ENCODE results near the gene RNF167. TPM values are rescaled to one million over a fixed set of nuclear protein-coding genes. Genes with fewer than 3 reads are reported as not detected.

Gene RNF167
- total RNA-seq, 1 experiment from 2014 or later, result 105 TPM

DNA sequence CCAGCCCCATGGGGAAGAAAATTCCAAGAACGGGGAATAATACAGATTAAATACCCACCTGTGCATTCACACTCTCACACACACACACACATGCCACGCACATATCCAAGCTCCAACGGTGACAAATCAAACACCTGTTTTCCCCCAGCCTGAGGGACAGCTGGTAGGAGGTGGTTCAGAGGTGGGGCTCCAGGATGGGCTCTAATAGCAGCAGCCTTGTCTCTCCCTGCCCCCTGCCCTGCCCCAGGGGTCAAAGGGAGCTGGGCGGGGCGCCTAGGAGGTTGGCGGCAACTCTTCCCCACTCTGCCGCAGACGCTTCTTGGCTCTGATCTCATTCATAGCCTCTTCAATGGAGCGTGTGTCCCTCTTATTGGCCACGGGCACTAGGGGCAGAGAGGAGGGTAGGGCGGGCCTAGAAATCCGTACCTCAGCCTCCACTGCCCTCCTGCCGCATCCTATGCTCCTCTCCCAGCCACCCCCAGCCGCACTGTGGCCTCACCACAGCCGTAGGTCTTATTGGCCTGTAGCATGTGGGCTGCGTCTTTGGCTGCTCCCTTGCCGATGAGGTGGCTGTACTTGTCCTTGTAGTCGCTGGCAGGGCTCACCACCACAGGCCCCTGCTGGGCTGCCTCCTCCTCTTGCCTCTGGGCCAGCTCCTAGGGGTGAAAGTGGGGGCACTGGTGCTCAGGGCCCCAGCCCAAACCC is 19.3 kb downstream of the RNF167 start:
- RAD21 ChIA-PET (ENCODE audit: low non-redundant PET in 1 of 2, low total read pairs in 2 of 2, uncharacterized antibody in 2 of 2, unreplicated experiment in 2 of 2), result no interaction called here
- Histone ChIP-seq H3K9me2 (ENCODE audit: insufficient read depth) (no peaks in the 10 kb centered on the region), H3K79me2 (ENCODE audit: insufficient read depth, low read length) (peaks cover 4% of the 10 kb centered on the region; the same call in 1 of the 2 replicates), H3K36me3 (ENCODE audit: control insufficient read depth in 1 of 2, insufficient read depth in 2 of 2, low read length in 2 of 2) (no peaks in the 10 kb centered on the region), H3K4me1 (ENCODE audit: control insufficient read depth in 1 of 2, insufficient read depth in 2 of 2, low read length in 2 of 2) (peaks cover 4 to 5% of the 10 kb centered on the region in 2 experiments; a peak in 2 of 4 replicates), H3K27ac (ENCODE audit: low read depth, low read length) (no peak overlapping the region), H3K9me3 (ENCODE audit: control insufficient read depth in 1 of 2, insufficient read depth in 1 of 2, low read depth in 1 of 2, low read length in 2 of 2) (no peaks in the 10 kb centered on the region), H3K4me2 (ENCODE audit: low read length) (no peak overlapping the region), H2AFZ (ENCODE audit: low read depth, low read length, poor library complexity, severe bottlenecking) (no peak overlapping the region), H3K4me3 (replicated peaks in 1 of 2; ENCODE audit: low read depth in 1 of 2, low read length in 2 of 2) (no peak overlapping the region), H3K27me3 (ENCODE audit: insufficient read depth, low read length) (no peaks in the 10 kb centered on the region), H4K20me1 (ENCODE audit: insufficient read depth) (no peaks in the 10 kb centered on the region), H3K9ac (ENCODE audit: low read length) (no peak overlapping the region)
- no peak for DNase-seq (ENCODE audit: low read depth, low spot score)
- BruUV-seq (replicated peaks), result TSS peak; percentile 63
- CTCF ChIA-PET, result no interaction called here
- POLR2A ChIA-PET, result interaction anchor here (4.6 kb wide), 1 partner anchor 8 kb away, joined by 27 read pairs; the partner anchor contains the start of gene SPAG7
- TF ChIP-seq POLR2AphosphoS5 (IDR thresholded peaks at IDR 0.05; ENCODE audit: low read depth, low read length) (no peak), JUND (IDR thresholded peaks at IDR 0.05) (no peak), EGR1 (IDR thresholded peaks at IDR 0.05; ENCODE audit: low read depth) (no peak), POLR2A (IDR thresholded peaks at IDR 0.05; ENCODE audit: borderline replicate concordance, extremely low read depth, insufficient read depth, insufficient read length) (no peak), ELF1 (IDR thresholded peaks at IDR 0.05; ENCODE audit: borderline replicate concordance, low read depth) (no peak), ZNF274 (IDR thresholded peaks at IDR 0.05; ENCODE audit: low read depth, low read length) (no peak), TCF7L2 (IDR thresholded peaks at IDR 0.05; ENCODE audit: borderline replicate concordance, extremely low read depth, insufficient read depth, insufficient read length) (no peak), MAX (IDR thresholded peaks at IDR 0.05) (no peak), SRF (IDR thresholded peaks at IDR 0.05; ENCODE audit: low read depth) (no peak), SIN3A (IDR thresholded peaks at IDR 0.05; ENCODE audit: low read depth) (no peak), EZH2 (IDR thresholded peaks at IDR 0.05) (no peak), RAD21 (IDR thresholded peaks at IDR 0.05; ENCODE audit: low read depth) (no peak), YY1 (IDR thresholded peaks at IDR 0.05; ENCODE audit: extremely low read depth, insufficient replicate concordance, low read depth, low read length) (no peak), FOSL1 (IDR thresholded peaks at IDR 0.05; ENCODE audit: low read depth) (no peak)
- TF ChIP-seq, protein P1, sequence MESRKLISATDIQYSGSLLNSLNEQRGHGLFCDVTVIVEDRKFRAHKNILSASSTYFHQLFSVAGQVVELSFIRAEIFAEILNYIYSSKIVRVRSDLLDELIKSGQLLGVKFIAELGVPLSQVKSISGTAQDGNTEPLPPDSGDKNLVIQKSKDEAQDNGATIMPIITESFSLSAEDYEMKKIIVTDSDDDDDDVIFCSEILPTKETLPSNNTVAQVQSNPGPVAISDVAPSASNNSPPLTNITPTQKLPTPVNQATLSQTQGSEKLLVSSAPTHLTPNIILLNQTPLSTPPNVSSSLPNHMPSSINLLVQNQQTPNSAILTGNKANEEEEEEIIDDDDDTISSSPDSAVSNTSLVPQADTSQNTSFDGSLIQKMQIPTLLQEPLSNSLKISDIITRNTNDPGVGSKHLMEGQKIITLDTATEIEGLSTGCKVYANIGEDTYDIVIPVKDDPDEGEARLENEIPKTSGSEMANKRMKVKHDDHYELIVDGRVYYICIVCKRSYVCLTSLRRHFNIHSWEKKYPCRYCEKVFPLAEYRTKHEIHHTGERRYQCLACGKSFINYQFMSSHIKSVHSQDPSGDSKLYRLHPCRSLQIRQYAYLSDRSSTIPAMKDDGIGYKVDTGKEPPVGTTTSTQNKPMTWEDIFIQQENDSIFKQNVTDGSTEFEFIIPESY (IDR thresholded peaks at IDR 0.05; ENCODE audit: extremely low read depth, insufficient replicate concordance, low read length), result no peak
- TF ChIP-seq, protein P2, sequence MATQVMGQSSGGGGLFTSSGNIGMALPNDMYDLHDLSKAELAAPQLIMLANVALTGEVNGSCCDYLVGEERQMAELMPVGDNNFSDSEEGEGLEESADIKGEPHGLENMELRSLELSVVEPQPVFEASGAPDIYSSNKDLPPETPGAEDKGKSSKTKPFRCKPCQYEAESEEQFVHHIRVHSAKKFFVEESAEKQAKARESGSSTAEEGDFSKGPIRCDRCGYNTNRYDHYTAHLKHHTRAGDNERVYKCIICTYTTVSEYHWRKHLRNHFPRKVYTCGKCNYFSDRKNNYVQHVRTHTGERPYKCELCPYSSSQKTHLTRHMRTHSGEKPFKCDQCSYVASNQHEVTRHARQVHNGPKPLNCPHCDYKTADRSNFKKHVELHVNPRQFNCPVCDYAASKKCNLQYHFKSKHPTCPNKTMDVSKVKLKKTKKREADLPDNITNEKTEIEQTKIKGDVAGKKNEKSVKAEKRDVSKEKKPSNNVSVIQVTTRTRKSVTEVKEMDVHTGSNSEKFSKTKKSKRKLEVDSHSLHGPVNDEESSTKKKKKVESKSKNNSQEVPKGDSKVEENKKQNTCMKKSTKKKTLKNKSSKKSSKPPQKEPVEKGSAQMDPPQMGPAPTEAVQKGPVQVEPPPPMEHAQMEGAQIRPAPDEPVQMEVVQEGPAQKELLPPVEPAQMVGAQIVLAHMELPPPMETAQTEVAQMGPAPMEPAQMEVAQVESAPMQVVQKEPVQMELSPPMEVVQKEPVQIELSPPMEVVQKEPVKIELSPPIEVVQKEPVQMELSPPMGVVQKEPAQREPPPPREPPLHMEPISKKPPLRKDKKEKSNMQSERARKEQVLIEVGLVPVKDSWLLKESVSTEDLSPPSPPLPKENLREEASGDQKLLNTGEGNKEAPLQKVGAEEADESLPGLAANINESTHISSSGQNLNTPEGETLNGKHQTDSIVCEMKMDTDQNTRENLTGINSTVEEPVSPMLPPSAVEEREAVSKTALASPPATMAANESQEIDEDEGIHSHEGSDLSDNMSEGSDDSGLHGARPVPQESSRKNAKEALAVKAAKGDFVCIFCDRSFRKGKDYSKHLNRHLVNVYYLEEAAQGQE (IDR thresholded peaks at IDR 0.05; ENCODE audit: low read depth), result no peak
- TF ChIP-seq, protein P3, sequence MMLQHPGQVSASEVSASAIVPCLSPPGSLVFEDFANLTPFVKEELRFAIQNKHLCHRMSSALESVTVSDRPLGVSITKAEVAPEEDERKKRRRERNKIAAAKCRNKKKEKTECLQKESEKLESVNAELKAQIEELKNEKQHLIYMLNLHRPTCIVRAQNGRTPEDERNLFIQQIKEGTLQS (IDR thresholded peaks at IDR 0.05), result no peak
- TF ChIP-seq, protein P4, sequence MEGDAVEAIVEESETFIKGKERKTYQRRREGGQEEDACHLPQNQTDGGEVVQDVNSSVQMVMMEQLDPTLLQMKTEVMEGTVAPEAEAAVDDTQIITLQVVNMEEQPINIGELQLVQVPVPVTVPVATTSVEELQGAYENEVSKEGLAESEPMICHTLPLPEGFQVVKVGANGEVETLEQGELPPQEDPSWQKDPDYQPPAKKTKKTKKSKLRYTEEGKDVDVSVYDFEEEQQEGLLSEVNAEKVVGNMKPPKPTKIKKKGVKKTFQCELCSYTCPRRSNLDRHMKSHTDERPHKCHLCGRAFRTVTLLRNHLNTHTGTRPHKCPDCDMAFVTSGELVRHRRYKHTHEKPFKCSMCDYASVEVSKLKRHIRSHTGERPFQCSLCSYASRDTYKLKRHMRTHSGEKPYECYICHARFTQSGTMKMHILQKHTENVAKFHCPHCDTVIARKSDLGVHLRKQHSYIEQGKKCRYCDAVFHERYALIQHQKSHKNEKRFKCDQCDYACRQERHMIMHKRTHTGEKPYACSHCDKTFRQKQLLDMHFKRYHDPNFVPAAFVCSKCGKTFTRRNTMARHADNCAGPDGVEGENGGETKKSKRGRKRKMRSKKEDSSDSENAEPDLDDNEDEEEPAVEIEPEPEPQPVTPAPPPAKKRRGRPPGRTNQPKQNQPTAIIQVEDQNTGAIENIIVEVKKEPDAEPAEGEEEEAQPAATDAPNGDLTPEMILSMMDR (IDR thresholded peaks at IDR 0.05 in 2 of 3, conservative IDR thresholded peaks at IDR 0.05 in 1 of 3; ENCODE audit: borderline replicate concordance in 1 of 3, insufficient read depth in 1 of 3, low read depth in 2 of 3, low read length in 2 of 3), result no peak
- no peak for ATAC-seq
- intact Hi-C loops (cut with micrococcal nuclease), result no loop called here
